GM23248 (cell line): ENCODE data around the gene PALD1. TPM values are rescaled to one million over a fixed set of nuclear protein-coding genes. Genes with fewer than 3 reads are reported as not detected.

ENCODE experiments used
- DNase-seq: peaks from one replicate; pipeline ENCODE4 v3.0.0-alpha.2; 2015
- H2AFZ ChIP-seq: fragments of 200-600 bp; sonication (generic); 2 replicates; pipeline ENCODE4 v1.6.1; 2016; ENCODE audit warnings: antibody characterized with exemption
- H3F3A ChIP-seq: fragments of 200-600 bp; sonication (generic); 2 replicates; pipeline ENCODE4 v1.6.1; 2016; ENCODE audit warnings: mild to moderate bottlenecking, antibody characterized with exemption, mixed run types; ENCODE audit not compliant: insufficient read depth
- H3K27ac ChIP-seq: fragments of 200-600 bp; sonication (generic); 2 replicates; pipeline ENCODE4 v1.5.1; 2016; ENCODE audit warnings: mild to moderate bottlenecking
- H3K27me3 ChIP-seq: fragments of 200-600 bp; sonication (generic); replicated peaks from 2 replicates; pipeline ENCODE4 v1.6.1; 2016; ENCODE audit warnings: mild to moderate bottlenecking; ENCODE audit not compliant: insufficient read depth
- H3K36me3 ChIP-seq: fragments of 200-600 bp; sonication (generic); 2 replicates; pipeline ENCODE4 v1.6.1; 2016; ENCODE audit warnings: low read depth, mild to moderate bottlenecking
- H3K4me1 ChIP-seq: fragments of 200-600 bp; sonication (generic); 2 replicates; pipeline ENCODE4 v1.6.1; 2016; ENCODE audit warnings: mild to moderate bottlenecking; ENCODE audit not compliant: insufficient read depth
- H3K4me2 ChIP-seq: fragments of 200-600 bp; sonication (generic); one replicate; pipeline ENCODE4 v1.6.1; 2016; ENCODE audit warnings: mild to moderate bottlenecking; ENCODE audit not compliant: unreplicated experiment
- H3K4me3 ChIP-seq: fragments of 200-600 bp; sonication (generic); 2 replicates; pipeline ENCODE4 v1.5.1; 2016; ENCODE audit warnings: mild to moderate bottlenecking
- H3K79me2 ChIP-seq: fragments of 200-600 bp; sonication (generic); 2 replicates; pipeline ENCODE4 v1.6.1; 2016; ENCODE audit warnings: mild to moderate bottlenecking; ENCODE audit not compliant: insufficient read depth
- H3K9ac ChIP-seq: fragments of 200-600 bp; sonication (generic); 2 replicates; pipeline ENCODE4 v1.6.1; 2016; ENCODE audit warnings: mild to moderate bottlenecking
- H3K9me2 ChIP-seq: fragments of 200-600 bp; sonication (generic); 2 replicates; pipeline ENCODE4 v1.6.1; 2016; ENCODE audit warnings: mixed run types, mild to moderate bottlenecking, moderate library complexity; ENCODE audit not compliant: insufficient read depth
- H3K9me3 ChIP-seq: fragments of 200-600 bp; sonication (generic); one replicate; pipeline ENCODE4 v1.6.1; 2017; ENCODE audit warnings: low read depth
- H4K20me1 ChIP-seq: fragments of 200-600 bp; sonication (generic); 2 replicates; pipeline ENCODE4 v1.6.0; 2016; ENCODE audit not compliant: insufficient read depth
- EZH2 ChIP-seq: fragments of 200-600 bp; sonication (generic); IDR thresholded peaks from 2 replicates; pipeline ENCODE4 v1.6.1; 2018; ENCODE audit warnings: antibody characterized with exemption, mild to moderate bottlenecking; ENCODE audit not compliant: insufficient read depth, poor library complexity, severe bottlenecking
- EZH2phosphoT487 ChIP-seq: fragments of 200-600 bp; sonication (generic); IDR thresholded peaks from 2 replicates; pipeline ENCODE4 v1.6.1; 2018; ENCODE audit warnings: antibody characterized with exemption, moderate library complexity, mild to moderate bottlenecking, low read depth; ENCODE audit not compliant: insufficient read depth
- WGBS, 2 experiments: methylation state at CpG; one replicate each; pipeline ENCODE4 v1.1.6; 2015 to 2017; ENCODE audit warnings: low lambda C conversion rate in 2 of 2, low coverage in 1 of 2; ENCODE audit errors: missing lambda C conversion rate in 2 of 2; 5-methylcytosine and 5-hydroxymethylcytosine counted together
- in situ Hi-C: fragments of 300-500 bp; cut with MboI; formaldehyde crosslinking; loops from 2 replicates; pipeline ENCODE4 v1.15.0; 2020
- polyA plus RNA-seq: library from polyadenylated mRNA; unstranded; fragments of >200 nt; fragmentation: Nextera tagmentation; extraction: Ambion mirVana; gene quantifications from 2 replicates; pipeline ENCODE4 v1.2.1, GENCODE V29; 2016
- total RNA-seq: library from RNA; depleted of rRNA; stranded (reverse); fragments of >200 nt; shearing (Covaris generic); gene quantifications from 2 replicates; pipeline ENCODE4 v1.2.3, GENCODE V29; 2014

PALD1 gene
- total and polyA plus RNA-seq, 2 experiments from 2014 or later = not detected

- no peaks in the 10 kb centered on the region for H3K79me2 ChIP-seq
- no peak overlapping the region for H3K27ac ChIP-seq
- WGBS, 2 experiments = 81 to 82% methylated on average over 4 of the region's 4 CpGs
- no peak overlapping the region for H3K4me3 ChIP-seq
- in situ Hi-C loops = no loop called here
- no peaks in the 10 kb centered on the region for H3K4me1 ChIP-seq
- H3K27me3 ChIP-seq = peaks cover 23% of the 10 kb centered on the region
- TF ChIP-seq EZH2phosphoT487 (no peak), EZH2 (no peak)
- no peaks in the 10 kb centered on the region for H3K9me3 ChIP-seq
- no peak overlapping the region for H3K4me2 ChIP-seq
- no peaks in the 10 kb centered on the region for H3K36me3 ChIP-seq
- no peak overlapping the region for H3K9ac ChIP-seq
- no peaks in the 10 kb centered on the region for H3F3A ChIP-seq
- H4K20me1 ChIP-seq = no peaks in the 10 kb centered on the region
- no peak for DNase-seq
- no peak overlapping the region for H2AFZ ChIP-seq
- H3K9me2 ChIP-seq = no peaks in the 10 kb centered on the region
Observed at GRCh38 chr10:70495691-70496261, 17.2 kb downstream of the PALD1 start.

- peaks cover 23% of the 10 kb centered on the region for H3K27me3 ChIP-seq
- no peaks in the 10 kb centered on the region for H3F3A ChIP-seq
- H3K9me2 ChIP-seq = no peaks in the 10 kb centered on the region
- no peak overlapping the region for H3K27ac ChIP-seq
- H3K9ac ChIP-seq = no peak overlapping the region
- H3K4me3 ChIP-seq = no peak overlapping the region
- no peaks in the 10 kb centered on the region for H4K20me1 ChIP-seq
- in situ Hi-C loops = no loop called here
- H3K4me2 ChIP-seq = no peak overlapping the region
- H3K4me1 ChIP-seq = no peaks in the 10 kb centered on the region
- 68 to 71% methylated on average over 13 of the region's 13 CpGs for WGBS, 2 experiments
- H2AFZ ChIP-seq = no peak overlapping the region
- H3K36me3 ChIP-seq = no peaks in the 10 kb centered on the region
- no peak for TF ChIP-seq EZH2
- TF ChIP-seq EZH2phosphoT487 = no peak
- no peaks in the 10 kb centered on the region for H3K9me3 ChIP-seq
- DNase-seq = no peak
- no peaks in the 10 kb centered on the region for H3K79me2 ChIP-seq
Observed at GRCh38 chr10:70496341-70497119, 18.0 kb downstream of the PALD1 start.

- Histone ChIP-seq H2AFZ (no peak overlapping the region), H3K9ac (no peak overlapping the region), H3K4me1 (no peaks in the 10 kb centered on the region), H4K20me1 (no peaks in the 10 kb centered on the region), H3K27ac (no peak overlapping the region), H3K4me2 (no peak overlapping the region), H3K4me3 (no peak overlapping the region), H3K9me3 (no peaks in the 10 kb centered on the region), H3K36me3 (no peaks in the 10 kb centered on the region), H3K9me2 (no peaks in the 10 kb centered on the region), H3K79me2 (no peaks in the 10 kb centered on the region), H3F3A (no peaks in the 10 kb centered on the region), H3K27me3 (peaks cover 23% of the 10 kb centered on the region)
- no peak for DNase-seq
- WGBS, 2 experiments = 71 to 76% methylated on average over 13 of the region's 13 CpGs
- in situ Hi-C loops = no loop called here
- TF ChIP-seq EZH2 = no peak
- TF ChIP-seq EZH2phosphoT487 = no peak
Observed at GRCh38 chr10:70497120-70497545, 18.6 kb downstream of the PALD1 start.

- no peaks in the 10 kb centered on the region for H3K79me2 ChIP-seq
- H3K27ac ChIP-seq = no peak overlapping the region
- DNase-seq = no peak
- TF ChIP-seq EZH2phosphoT487 (no peak), EZH2 (no peak)
- no peak overlapping the region for H3K4me2 ChIP-seq
- H4K20me1 ChIP-seq = no peaks in the 10 kb centered on the region
- no peak overlapping the region for H3K4me3 ChIP-seq
- H3K36me3 ChIP-seq = no peaks in the 10 kb centered on the region
- no peaks in the 10 kb centered on the region for H3F3A ChIP-seq
- no peak overlapping the region for H3K9ac ChIP-seq
- in situ Hi-C loops = no loop called here
- H3K9me2 ChIP-seq = no peaks in the 10 kb centered on the region
- H3K9me3 ChIP-seq = no peaks in the 10 kb centered on the region
- peaks cover 25% of the 10 kb centered on the region for H3K27me3 ChIP-seq
- H3K4me1 ChIP-seq = no peaks in the 10 kb centered on the region
- 51 to 55% methylated on average over 10 of the region's 10 CpGs for WGBS, 2 experiments
- H2AFZ ChIP-seq = no peak overlapping the region
Observed at GRCh38 chr10:70498970-70499835, 20.6 kb downstream of the PALD1 start.
